Measurements from ENCODE around the gene DGKZ. TPM values are rescaled to one million over a fixed set of nuclear protein-coding genes. Genes with fewer than 3 reads are reported as not detected.

DGKZ gene
- total RNA-seq, 1 donor from 2014 or later = 78.8 TPM

DNA sequence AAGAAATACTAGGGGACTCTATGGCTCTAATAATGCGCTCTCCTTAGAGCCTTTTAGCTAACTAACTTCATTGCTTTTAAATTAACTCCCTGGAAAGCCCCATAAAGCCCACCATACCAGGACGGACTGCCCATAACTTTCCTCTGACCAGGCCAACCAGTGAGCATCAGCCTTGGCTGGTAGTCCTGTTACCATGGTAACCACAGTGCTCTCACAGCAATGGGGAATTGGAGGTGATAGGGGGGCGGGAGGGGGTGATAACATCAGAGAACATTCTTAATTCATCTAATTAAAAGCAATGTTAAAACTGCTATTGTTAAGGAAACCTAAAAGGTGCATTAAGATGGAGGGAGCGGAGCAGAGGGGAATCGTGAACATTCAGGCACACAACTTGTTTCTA lies 71.5 kb downstream of the DGKZ start:
- Histone ChIP-seq H3K9me3 (no peaks in the 10 kb centered on the region), H3K36me3 (peaks cover 0 to 35% of the 10 kb centered on the region in 2 donors), H3K27me3 (no peaks in the 10 kb centered on the region), H3K4me3 (no peak overlapping the region), H3K4me1 (no peaks in the 10 kb centered on the region), H3K27ac (no peak overlapping the region)
- DNase-seq (ENCODE audit: extremely low spot score in 2 of 2) = no peak
- TF ChIP-seq, protein P1, sequence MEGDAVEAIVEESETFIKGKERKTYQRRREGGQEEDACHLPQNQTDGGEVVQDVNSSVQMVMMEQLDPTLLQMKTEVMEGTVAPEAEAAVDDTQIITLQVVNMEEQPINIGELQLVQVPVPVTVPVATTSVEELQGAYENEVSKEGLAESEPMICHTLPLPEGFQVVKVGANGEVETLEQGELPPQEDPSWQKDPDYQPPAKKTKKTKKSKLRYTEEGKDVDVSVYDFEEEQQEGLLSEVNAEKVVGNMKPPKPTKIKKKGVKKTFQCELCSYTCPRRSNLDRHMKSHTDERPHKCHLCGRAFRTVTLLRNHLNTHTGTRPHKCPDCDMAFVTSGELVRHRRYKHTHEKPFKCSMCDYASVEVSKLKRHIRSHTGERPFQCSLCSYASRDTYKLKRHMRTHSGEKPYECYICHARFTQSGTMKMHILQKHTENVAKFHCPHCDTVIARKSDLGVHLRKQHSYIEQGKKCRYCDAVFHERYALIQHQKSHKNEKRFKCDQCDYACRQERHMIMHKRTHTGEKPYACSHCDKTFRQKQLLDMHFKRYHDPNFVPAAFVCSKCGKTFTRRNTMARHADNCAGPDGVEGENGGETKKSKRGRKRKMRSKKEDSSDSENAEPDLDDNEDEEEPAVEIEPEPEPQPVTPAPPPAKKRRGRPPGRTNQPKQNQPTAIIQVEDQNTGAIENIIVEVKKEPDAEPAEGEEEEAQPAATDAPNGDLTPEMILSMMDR (IDR thresholded peaks at IDR 0.05) = no peak
- TF ChIP-seq POLR2A (IDR thresholded peaks at IDR 0.05) (no peak), POLR2AphosphoS5 (IDR thresholded peaks at IDR 0.05; ENCODE audit: insufficient read depth in 1 of 2, low read depth in 1 of 2) (no peak)
- intact Hi-C loops (cut with DNase I) = no loop called here

DNA sequence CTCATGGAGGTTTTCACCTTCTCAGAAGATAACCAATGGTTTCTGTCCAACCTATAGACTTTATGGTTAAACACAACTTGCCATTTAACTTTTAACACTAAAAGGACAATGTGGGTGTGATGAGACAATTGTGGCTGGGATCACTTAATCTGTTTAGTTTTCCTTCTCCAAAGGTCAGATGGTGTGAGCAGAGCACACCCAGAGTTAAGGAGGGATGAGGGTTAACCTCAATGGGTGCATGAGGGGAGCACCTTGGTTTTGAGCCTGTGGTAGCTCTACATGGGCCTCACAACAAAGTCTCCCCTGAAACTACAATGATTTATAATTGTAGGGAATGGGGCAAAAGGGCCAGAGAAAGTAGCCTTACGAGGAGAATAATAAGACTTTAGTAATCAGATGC lies 73.2 kb downstream of the DGKZ start:
- TF ChIP-seq POLR2A (IDR thresholded peaks at IDR 0.05) (no peak), POLR2AphosphoS5 (IDR thresholded peaks at IDR 0.05; ENCODE audit: insufficient read depth in 1 of 2, low read depth in 1 of 2) (no peak)
- TF ChIP-seq, protein P1 (IDR thresholded peaks at IDR 0.05) = no peak
- Histone ChIP-seq H3K27ac (no peak overlapping the region), H3K4me3 (no peak overlapping the region), H3K36me3 (peaks cover 0 to 19% of the 10 kb centered on the region in 2 donors), H3K9me3 (no peaks in the 10 kb centered on the region), H3K4me1 (no peaks in the 10 kb centered on the region), H3K27me3 (no peaks in the 10 kb centered on the region)
- intact Hi-C loops (cut with DNase I) = no loop called here
- no peak for DNase-seq (ENCODE audit: extremely low spot score in 2 of 2)

DNA sequence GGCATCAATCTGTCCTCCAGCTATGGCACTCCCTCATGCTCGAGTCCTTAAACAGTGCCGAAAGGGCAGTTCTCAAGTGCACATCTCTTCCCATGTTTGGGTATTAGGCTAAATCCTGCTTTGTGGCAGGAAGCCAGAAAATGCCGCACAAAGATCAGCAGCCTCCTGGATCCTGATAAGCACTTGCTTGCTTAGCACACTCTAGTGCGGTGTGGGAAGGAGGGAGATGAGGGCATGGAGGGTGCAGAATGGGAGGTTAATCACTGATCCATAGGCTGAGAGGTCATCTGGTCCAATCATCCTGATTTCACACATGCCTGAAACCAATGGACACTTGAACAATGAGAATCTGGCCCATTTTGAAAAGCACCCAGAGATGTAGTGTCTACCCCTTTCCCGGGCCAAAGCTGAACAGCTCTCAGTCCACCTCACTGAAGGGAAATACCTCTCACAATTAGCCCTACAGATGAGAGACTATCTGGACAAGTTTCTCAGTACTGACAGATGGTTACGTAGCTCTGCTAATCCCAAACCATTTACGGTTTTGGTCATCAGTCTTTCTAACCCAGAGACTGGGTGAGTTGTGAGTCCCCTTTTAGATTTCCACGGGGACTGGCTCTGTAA lies 74.1 kb downstream of the DGKZ start:
- TF ChIP-seq, protein P1 (IDR thresholded peaks at IDR 0.05) = no peak
- no peak for TF ChIP-seq POLR2AphosphoS5 (IDR thresholded peaks at IDR 0.05; ENCODE audit: insufficient read depth in 1 of 2, low read depth in 1 of 2)
- no peak for TF ChIP-seq POLR2A (IDR thresholded peaks at IDR 0.05)
- no peak for DNase-seq (ENCODE audit: extremely low spot score in 2 of 2)
- Histone ChIP-seq H3K27ac (no peak overlapping the region), H3K4me1 (no peaks in the 10 kb centered on the region), H3K4me3 (no peak overlapping the region), H3K9me3 (no peaks in the 10 kb centered on the region), H3K36me3 (peaks cover 0 to 14% of the 10 kb centered on the region in 2 donors), H3K27me3 (no peaks in the 10 kb centered on the region)
- intact Hi-C loops (cut with DNase I) = no loop called here

DNA sequence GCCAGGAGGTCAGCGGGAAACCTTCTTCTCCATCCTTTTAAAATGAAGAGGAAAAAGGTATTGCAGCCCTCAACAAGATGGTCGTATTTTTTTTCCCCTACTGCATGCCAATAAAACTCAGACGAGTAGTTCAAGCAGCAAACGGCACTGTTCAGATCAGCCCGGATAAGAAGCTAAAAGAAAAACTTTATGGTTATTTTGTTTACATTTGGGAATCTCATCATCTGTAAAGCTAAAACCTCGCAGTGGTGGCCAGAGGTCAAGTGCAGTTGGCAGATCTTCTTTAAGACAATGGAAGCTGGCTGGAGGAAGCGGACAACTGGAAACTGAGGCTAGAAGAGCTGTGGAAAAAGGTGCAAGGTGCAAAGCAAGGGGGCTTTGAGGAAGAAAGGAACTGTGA lies 75.3 kb downstream of the DGKZ start:
- no peak overlapping the region for H3K27ac ChIP-seq
- no peak overlapping the region for H3K4me3 ChIP-seq
- H3K27me3 ChIP-seq = no peaks in the 10 kb centered on the region
- intact Hi-C loops (cut with DNase I) = no loop called here
- no peak for TF ChIP-seq POLR2A (IDR thresholded peaks at IDR 0.05)
- TF ChIP-seq, protein P1 (IDR thresholded peaks at IDR 0.05) = no peak
- no peak for TF ChIP-seq POLR2AphosphoS5 (IDR thresholded peaks at IDR 0.05; ENCODE audit: insufficient read depth in 1 of 2, low read depth in 1 of 2)
- peaks cover 0 to 12% of the 10 kb centered on the region in 2 donors for H3K36me3 ChIP-seq
- no peaks in the 10 kb centered on the region for H3K4me1 ChIP-seq
- no peaks in the 10 kb centered on the region for H3K9me3 ChIP-seq
- DNase-seq (ENCODE audit: extremely low spot score in 2 of 2) = no peak

DNA sequence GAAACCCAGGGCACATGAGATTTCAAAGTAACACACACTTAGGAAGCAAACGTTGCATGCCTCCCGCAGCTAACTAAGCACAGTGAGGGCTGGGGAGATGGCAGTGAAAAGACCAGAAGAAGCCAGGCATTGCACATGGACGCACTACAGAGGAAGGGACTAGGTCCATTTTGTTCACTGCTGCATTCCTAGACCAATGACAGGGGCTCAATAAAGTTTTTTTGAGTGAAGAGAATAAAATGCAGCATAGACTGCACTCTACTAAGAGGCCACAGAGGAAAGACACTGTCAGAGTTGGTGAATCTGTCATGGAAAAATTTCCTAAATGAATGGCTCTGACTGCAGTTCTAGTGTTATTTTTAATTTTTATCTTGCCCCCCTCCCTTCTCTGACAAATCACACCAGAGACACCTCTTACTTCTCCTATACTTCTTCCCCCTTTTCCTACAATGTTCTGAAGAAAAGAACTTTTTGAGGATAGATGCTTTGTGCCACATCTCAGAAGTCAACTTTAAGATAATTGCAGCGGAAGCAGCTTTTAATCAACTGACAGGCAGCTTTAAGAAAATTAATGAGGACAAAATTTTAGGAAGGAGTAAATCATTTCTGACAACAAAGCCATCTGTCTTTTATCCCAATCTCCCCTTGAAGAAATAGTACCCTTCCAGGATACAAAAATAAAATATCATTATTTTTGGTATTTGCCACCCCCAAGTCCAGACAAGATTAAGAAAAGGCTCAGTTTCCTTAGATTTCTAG lies 79.1 kb downstream of the DGKZ start:
- H3K27ac ChIP-seq = no peak overlapping the region
- H3K27me3 ChIP-seq = no peaks in the 10 kb centered on the region
- no peaks in the 10 kb centered on the region for H3K4me1 ChIP-seq
- DNase-seq (ENCODE audit: extremely low spot score in 2 of 2) = no peak
- H3K4me3 ChIP-seq = no peak overlapping the region
- H3K36me3 ChIP-seq = peaks cover 0 to 8% of the 10 kb centered on the region in 2 donors
- intact Hi-C loops (cut with DNase I) = no loop called here
- no peaks in the 10 kb centered on the region for H3K9me3 ChIP-seq
- TF ChIP-seq POLR2AphosphoS5 (IDR thresholded peaks at IDR 0.05; ENCODE audit: insufficient read depth in 1 of 2, low read depth in 1 of 2) (no peak), POLR2A (IDR thresholded peaks at IDR 0.05) (no peak)
- TF ChIP-seq, protein P1 (IDR thresholded peaks at IDR 0.05) = no peak

All from vagina (tissue), 2 donors.